Endothelial cell of umbilical vein (primary cell): ENCODE measurements around the gene ALK. TPM values are rescaled to one million over a fixed set of nuclear protein-coding genes. Genes with fewer than 3 reads are reported as not detected.

Experiments
- BruUV-seq: library from RNA; stranded (reverse); fragments of 400-500 nt; replicated peaks from 2 replicates; lab custom pipeline; 2021; lab: Mats Ljungman, UMichigan
- CTCF ChIA-PET: fragments of 300-600, 350-600 bp; sonication (Branson Sonifier 250); formaldehyde crosslinking; loops from one replicate; lab custom pipeline; 2021; ENCODE audit warnings: antibody characterized with exemption, inconsistent platforms; lab: Charles Lee
- POLR2A ChIA-PET: fragments of 300-600, 350-600 bp; sonication (Branson Sonifier 250); formaldehyde crosslinking; loops from one replicate; lab custom pipeline; 2021; ENCODE audit warnings: antibody characterized with exemption, inconsistent platforms; lab: Charles Lee
- DNase-seq: peaks from one replicate; pipeline ENCODE4 v3.0.0-alpha.2; 2011; ENCODE audit warnings: low read depth, low spot score
- FAIRE-seq: peaks from 2 replicates; lab custom pipeline; 2011; peaks lifted over from hg19 to GRCh38; lab: Jason Lieb, UNC
- H2AFZ ChIP-seq: 2 replicates; pipeline ENCODE4 v1.6.0; 2012; ENCODE audit warnings: low read depth, low read length, control low read depth, inconsistent platforms
- H3K27ac ChIP-seq: 2 replicates; pipeline ENCODE4 v1.5.1; 2011; ENCODE audit warnings: low read depth, mild to moderate bottlenecking, control low read depth, low read length, moderate library complexity; ENCODE audit not compliant: insufficient read depth
- H3K27me3 ChIP-seq, 2 experiments: 2 replicates each; pipeline versions ENCODE4 v1.6.0 to v1.6.1; 2011; ENCODE audit warnings: low read length in 2 of 2, mixed read lengths in 1 of 2; ENCODE audit not compliant: control insufficient read depth in 2 of 2, insufficient read depth in 2 of 2
- H3K36me3 ChIP-seq, 2 experiments: 2 replicates in 1 of 2; 3 replicates in 1 of 2; pipeline ENCODE4 v1.5.1; 2011; ENCODE audit warnings: low read length in 2 of 2, mild to moderate bottlenecking in 1 of 2, moderate library complexity in 1 of 2; ENCODE audit not compliant: control insufficient read depth in 2 of 2, insufficient read depth in 2 of 2; ENCODE audit errors: extremely low read depth in 1 of 2
- H3K4me1 ChIP-seq: 3 replicates; pipeline ENCODE4 v1.5.1; 2011; ENCODE audit warnings: mild to moderate bottlenecking, low read length; ENCODE audit not compliant: control insufficient read depth, insufficient read depth; ENCODE audit errors: extremely low read depth
- H3K4me2 ChIP-seq: 2 replicates; pipeline ENCODE4 v1.6.1; 2011; ENCODE audit warnings: low read length, control low read depth, mixed read lengths; ENCODE audit not compliant: insufficient read depth
- H3K4me3 ChIP-seq, 3 experiments: fragments of 200-600 bp in 1 of 3; sonication (generic), shearing (Covaris generic) in 1 of 3; replicated peaks in 1 of 3; 2 replicates each; pipeline ENCODE4 v1.5.1; 2011 to 2016; ENCODE audit warnings: control low read depth in 3 of 3, low read length in 3 of 3, mild to moderate bottlenecking in 2 of 3, inconsistent platforms in 1 of 3, low read depth in 1 of 3, moderate library complexity in 1 of 3; ENCODE audit not compliant: insufficient read depth in 1 of 3
- H3K79me2 ChIP-seq: 2 replicates; pipeline ENCODE4 v1.6.0; 2012; ENCODE audit warnings: low read length, inconsistent platforms; ENCODE audit not compliant: control insufficient read depth, insufficient read depth
- H3K9ac ChIP-seq: replicated peaks from 2 replicates; pipeline ENCODE3; 2011; ENCODE audit warnings: low read length, control low read depth; ENCODE audit not compliant: insufficient read depth; ENCODE audit errors: extremely low read depth
- H3K9me1 ChIP-seq: replicated peaks from 3 replicates; pipeline ENCODE4 v1.6.0; 2011; ENCODE audit warnings: mild to moderate bottlenecking, low read length; ENCODE audit not compliant: control insufficient read depth, insufficient read depth; ENCODE audit errors: extremely low read depth
- H3K9me3 ChIP-seq: replicated peaks from 2 replicates; pipeline ENCODE4 v1.5.1; 2012; ENCODE audit warnings: low read length, inconsistent platforms; ENCODE audit not compliant: control insufficient read depth, insufficient read depth
- H4K20me1 ChIP-seq: replicated peaks from 2 replicates; pipeline ENCODE3; 2011; ENCODE audit warnings: mild to moderate bottlenecking, low read length; ENCODE audit not compliant: control insufficient read depth, insufficient read depth; ENCODE audit errors: extremely low read depth
- CTCF ChIP-seq, 2 donors: IDR thresholded peaks; 1 replicate in 1 of 2; 2 replicates in 1 of 2; pipeline ENCODE4 v1.5.1; 2011; ENCODE audit warnings: low read length in 2 of 2, mild to moderate bottlenecking in 2 of 2, moderate library complexity in 2 of 2, control low read depth in 1 of 2, inconsistent platforms in 1 of 2, low read depth in 1 of 2; ENCODE audit not compliant: insufficient read depth in 1 of 2; ENCODE audit errors: extremely low read depth in 1 of 2
- EZH2 ChIP-seq: IDR thresholded peaks from 2 replicates; pipeline ENCODE4 v1.6.1; 2012; ENCODE audit warnings: borderline replicate concordance, low read depth, mild to moderate bottlenecking, moderate library complexity, low read length, inconsistent platforms; ENCODE audit not compliant: severe bottlenecking
- FOS ChIP-seq: IDR thresholded peaks from 2 replicates; pipeline ENCODE4 v1.6.1; 2011; ENCODE audit warnings: mild to moderate bottlenecking, low read length, moderate library complexity, borderline replicate concordance; ENCODE audit not compliant: insufficient read depth
- GATA2 ChIP-seq: IDR thresholded peaks from 2 replicates; pipeline ENCODE4 v1.7.0; 2011; ENCODE audit warnings: low read depth, mild to moderate bottlenecking, moderate library complexity, mixed read lengths, low read length; ENCODE audit not compliant: insufficient read length, insufficient read depth
- JUN ChIP-seq: IDR thresholded peaks from 2 replicates; pipeline ENCODE4 v1.6.1; 2011; ENCODE audit warnings: borderline replicate concordance, low read depth; ENCODE audit not compliant: insufficient read length, insufficient read depth
- MAX ChIP-seq: IDR thresholded peaks from 2 replicates; pipeline ENCODE4 v1.6.1; 2011; ENCODE audit not compliant: insufficient read depth, insufficient read length
- MYC ChIP-seq: IDR thresholded peaks from one replicate; pipeline ENCODE4 v1.6.1; 2011; ENCODE audit warnings: mild to moderate bottlenecking, low read depth, low read length
- POLR2A ChIP-seq: IDR thresholded peaks from 2 replicates; pipeline ENCODE4 v1.6.1; 2012; ENCODE audit warnings: low read depth, mild to moderate bottlenecking, control low read depth, low read length
- POLR2AphosphoS5 ChIP-seq: IDR thresholded peaks from 2 replicates; pipeline ENCODE4 v1.6.1; 2012; ENCODE audit warnings: low read depth, mild to moderate bottlenecking, control low read depth, low read length, moderate library complexity; ENCODE audit not compliant: insufficient read depth
- dilution Hi-C: fragments of 300-500 bp; cut with MboI; formaldehyde crosslinking; loops from one replicate; pipeline ENCODE4 v1.15.0; 2019; ENCODE audit warnings: low sequenced_read_pairs; ENCODE audit not compliant: extremely low pct_ligation_motif_present
- intact Hi-C: fragments of 100-400 bp; cut with micrococcal nuclease; formaldehyde crosslinking; loops from one replicate; pipeline ENCODE4 v1.10.0; 2022
- polyA plus RNA-seq, 4 experiments: library from polyadenylated mRNA; depleted of rRNA in 3 of 4; stranded (reverse) in 3 of 4; unstranded in 1 of 4; fragments of >200 nt; gene quantifications; 2 replicates each; pipeline versions ENCODE4 v1.2.1 to v1.2.3, GENCODE V29; 2011 to 2012; ENCODE audit warnings: missing spikeins in 1 of 4
- total RNA-seq: library from RNA; stranded (reverse); gene quantifications from 2 replicates; pipeline ENCODE4 v1.2.3, GENCODE V29; 2021

Gene ALK
- total and polyA plus RNA-seq, 2 donors (not counting 3 experiments of a cell fraction or from before 2014, with no cell fraction given) = not detected

GRCh38 chr2:29694741-29695140 is 226.6 kb downstream of the ALK start:
- no peaks in the 10 kb centered on the region for H3K27me3 ChIP-seq
- no peak for DNase-seq
- no peak overlapping the region for H3K4me2 ChIP-seq
- dilution Hi-C loops = no loop called here
- intact Hi-C loops = no loop called here
- no peaks in the 10 kb centered on the region for H4K20me1 ChIP-seq
- FAIRE-seq = no peak
- H3K4me3 ChIP-seq = no peak overlapping the region
- ChIA-PET CTCF (no interaction called here), POLR2A (no interaction called here)
- peaks cover 3% of the 10 kb centered on the region for H3K9me3 ChIP-seq
- no TSS peak for BruUV-seq
- H3K36me3 ChIP-seq = no peaks in the 10 kb centered on the region
- H3K27ac ChIP-seq = no peak overlapping the region
- H3K9ac ChIP-seq = no peak overlapping the region
- H2AFZ ChIP-seq = no peak overlapping the region
- TF ChIP-seq POLR2A (no peak), MYC (no peak), FOS (no peak), GATA2 (no peak), EZH2 (no peak), JUN (no peak), CTCF (IDR thresholded peaks at IDR 0.05; ENCODE audit: extremely low read depth in 1 of 2, insufficient read depth in 1 of 2, low read depth in 1 of 2, low read length in 2 of 2) (no peak), MAX (no peak), POLR2AphosphoS5 (no peak)
- no peaks in the 10 kb centered on the region for H3K79me2 ChIP-seq
- no peaks in the 10 kb centered on the region for H3K9me1 ChIP-seq
- H3K4me1 ChIP-seq = no peaks in the 10 kb centered on the region
